SKM-1 (cell line): ENCODE data around the gene RGS19.

ENCODE experiments used
- DNase-seq: peaks from one replicate; lab custom pipeline; 2025; ENCODE audit not compliant: unreplicated experiment; lab: John Stamatoyannopoulos, UW

The RGS19 gene

GRCh38 chr20:64108731-64109681 is 29.7 kb upstream of the RGS19 start:
- no peak for DNase-seq

GRCh38 chr20:64107736-64108457 is 28.6 kb upstream of the RGS19 start:
- peak; percentile 47 for DNase-seq

DNA sequence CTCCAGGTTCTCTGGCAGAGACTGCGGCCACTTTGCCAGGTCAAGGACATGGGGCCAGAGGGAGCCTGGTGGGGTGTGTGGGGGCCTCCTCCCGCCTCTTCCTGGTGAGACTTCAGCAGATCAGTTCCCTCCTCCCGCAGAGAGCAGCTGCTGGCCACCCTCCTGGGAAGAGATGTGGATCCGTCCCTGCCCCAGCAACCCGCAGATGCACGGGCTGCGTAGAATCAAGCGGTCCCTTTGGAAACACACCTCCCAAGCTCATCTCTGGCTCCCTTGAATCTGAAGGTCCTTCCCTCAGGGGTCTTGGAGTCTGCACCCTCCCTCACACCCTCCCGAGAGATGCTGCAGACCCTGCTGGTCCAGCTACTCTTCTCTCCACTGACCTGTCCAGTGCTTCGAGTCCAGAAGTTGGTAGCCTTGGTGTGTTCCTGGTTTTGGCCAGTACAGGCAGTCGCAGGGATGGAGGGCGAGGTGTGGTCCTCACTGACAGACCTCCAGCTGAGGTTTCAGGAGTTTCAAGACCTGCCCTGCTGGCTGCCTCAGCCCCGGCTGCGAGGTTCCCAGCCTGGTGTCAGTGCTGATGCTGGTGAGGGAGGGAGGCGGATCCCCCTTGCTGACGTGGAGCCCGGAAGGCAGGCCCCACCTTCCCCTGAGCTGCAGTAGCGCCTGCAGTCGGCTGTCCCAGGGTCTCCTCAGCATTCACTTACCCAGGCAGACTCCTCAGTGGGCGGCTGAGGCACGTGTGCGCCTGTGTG is 27.8 kb upstream of the RGS19 start, which contains the start of gene NPBWR2:
TSS of gene NPBWR2 (minus strand) at position 585 of the 755 bp plus-strand sequence. CDS start 734 bp downstream, outside the sequence.
- DNase-seq, result no peak

DNA sequence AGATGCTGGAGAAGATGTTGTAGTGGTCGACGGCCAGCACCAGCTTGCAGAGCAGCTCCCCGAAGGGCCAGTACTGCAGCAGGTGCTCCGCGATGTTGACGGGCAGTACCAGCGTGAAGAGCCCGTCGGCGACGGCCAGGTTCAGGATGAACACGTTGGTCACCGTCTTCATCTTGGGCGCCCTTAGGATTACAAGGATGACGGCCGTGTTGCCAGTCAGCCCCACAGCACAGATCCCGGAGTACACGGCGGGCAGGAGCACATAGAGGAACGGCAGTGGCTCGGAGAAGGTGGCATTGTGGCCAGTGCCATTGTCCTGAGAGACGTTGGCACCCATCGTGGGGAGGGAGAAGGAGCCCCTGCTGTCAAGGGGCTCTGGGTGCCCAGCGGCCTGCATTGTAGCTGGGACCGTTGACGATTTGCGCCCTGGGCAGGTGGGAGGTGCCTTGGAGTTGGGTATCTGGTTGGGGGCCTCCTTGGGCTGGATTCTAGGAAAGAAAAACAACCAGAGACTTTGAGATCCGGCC is 27.2 kb upstream of the RGS19 start:
- DNase-seq, result no peak

GRCh38 chr20:64105846-64106434 is 26.6 kb upstream of the RGS19 start:
- no peak for DNase-seq

DNA sequence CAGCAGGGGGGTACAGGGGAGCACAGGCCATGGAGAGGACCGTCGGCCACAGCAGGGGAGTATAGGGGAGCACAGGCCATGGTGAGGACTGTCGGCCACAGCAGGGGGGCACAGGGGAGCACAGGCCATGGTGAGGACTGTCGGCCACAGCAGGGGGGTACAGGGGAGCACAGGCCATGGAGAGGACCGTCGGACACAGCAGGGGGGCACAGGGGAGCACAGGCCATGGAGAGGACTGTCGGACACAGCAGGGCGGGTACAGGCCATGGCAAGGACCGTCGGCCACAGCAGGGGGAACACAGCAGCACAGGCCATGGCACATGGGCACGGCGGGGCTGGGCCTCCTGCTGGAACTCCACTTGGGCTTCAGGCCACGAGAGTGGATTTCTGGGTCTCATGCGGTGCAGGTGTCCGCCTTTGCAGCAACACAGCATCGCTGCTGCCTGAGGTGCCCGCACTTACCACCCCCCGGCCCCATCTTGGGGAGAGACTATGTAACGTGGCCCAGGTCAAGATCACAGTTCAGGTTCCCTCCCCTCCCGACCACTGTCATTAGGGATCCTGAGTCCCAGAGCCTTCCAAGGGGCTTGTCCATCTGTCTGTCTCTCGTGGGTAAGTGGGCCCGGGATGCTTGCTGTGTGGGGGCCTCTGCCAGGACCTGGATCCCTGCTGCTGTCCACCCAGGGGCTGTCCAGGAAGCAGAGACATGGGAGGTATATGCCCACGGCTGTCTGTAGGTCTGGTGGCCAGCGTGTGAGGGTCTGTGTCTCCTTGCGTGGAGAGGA is 25.5 kb upstream of the RGS19 start:
- DNase-seq, result no peak

- DNase-seq, result no peak
Observed at GRCh38 chr20:64103871-64104666, 24.8 kb upstream of the RGS19 start.

DNA sequence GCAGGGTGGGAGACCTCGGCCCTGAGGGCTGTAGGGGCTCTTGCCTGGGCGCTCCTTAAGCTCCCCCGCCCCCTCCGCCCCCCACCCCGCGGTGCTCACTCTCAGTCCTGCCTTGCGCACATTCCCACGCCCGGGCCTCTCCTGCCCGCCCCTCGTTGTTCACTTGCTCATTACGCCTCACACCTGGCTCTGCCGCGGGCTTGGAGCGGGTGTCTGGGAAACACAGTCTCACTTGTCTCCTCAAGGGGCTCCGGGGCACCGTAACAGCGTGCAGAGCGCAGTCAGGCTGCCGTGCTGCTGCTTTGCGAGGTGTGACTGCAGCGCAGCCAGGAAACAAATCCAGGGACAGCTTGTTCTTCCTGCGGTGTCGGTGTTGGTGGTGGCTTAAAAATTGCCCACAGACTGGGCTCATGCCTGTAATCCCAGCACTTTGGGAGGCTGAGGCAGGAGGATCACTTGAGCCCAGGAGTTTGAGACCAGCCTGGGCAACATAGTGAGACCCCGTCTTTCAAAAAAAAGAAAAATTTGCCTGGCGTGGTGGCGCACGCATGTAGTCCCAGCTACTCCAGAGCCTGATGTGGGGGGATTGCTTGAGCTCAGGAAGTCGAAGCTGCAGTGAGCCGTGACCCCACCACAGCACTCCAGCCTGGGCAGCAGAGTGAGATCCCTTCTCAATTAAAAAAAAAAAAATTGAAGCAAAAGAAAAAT is 23.5 kb upstream of the RGS19 start:
- DNase-seq, result no peak

- peak; percentile 19 for DNase-seq
Observed at GRCh38 chr20:64101731-64102621, 22.7 kb upstream of the RGS19 start.

DNA sequence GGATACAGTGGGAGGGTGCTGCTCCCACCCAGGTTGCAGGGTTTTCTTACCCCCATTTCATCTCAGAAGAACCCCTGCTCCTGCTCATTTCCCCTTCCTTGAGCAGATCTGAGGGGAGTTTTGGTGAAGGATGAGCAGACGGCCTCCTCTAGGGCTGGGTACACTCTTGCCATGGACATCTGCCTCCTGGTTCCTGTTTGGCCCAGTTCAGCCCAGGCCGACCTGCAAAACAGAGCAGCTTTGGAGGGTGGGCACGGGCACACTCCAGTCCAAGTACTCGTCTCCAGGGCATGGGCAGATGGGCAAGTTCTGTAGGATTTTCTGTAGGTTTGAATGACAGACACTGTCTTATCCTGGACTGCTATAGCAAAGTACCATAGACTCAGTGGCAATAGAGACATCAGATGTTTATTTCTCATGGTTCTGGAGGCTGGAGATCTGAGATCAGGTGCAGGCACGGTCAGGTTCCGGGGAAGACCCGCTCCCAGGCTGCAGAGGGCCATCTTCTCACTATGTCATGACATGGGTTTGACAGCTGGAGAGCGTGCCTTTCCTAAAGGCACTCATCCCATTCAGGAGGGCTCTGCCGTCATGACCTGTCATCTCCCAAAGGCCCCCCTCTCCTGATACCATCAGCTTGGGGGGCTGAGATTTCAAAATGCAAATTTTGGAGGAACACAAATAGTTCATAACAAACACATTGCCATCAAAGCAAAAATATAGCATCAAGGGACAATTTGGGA is 21.8 kb upstream of the RGS19 start:
- DNase-seq, result no peak

DNA sequence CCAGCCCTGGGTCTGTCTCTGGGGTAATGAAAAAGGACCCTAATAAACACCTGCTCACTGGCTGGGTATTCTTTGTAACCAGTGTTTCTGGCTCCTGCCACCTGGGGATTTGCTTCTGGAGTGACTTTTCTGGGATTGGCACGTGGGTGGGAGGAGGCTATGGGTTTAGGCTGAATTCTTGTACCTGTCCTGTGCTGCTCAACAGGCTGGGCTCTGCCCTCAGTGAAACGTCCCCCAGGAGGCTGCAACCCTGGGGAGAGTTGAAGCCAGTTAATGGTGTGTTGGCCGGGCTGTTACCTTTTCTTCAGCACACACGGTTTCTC is 21.2 kb upstream of the RGS19 start:
- DNase-seq, result no peak

- DNase-seq, result no peak
Observed at GRCh38 chr20:64099880-64100565, 20.7 kb upstream of the RGS19 start.

DNA sequence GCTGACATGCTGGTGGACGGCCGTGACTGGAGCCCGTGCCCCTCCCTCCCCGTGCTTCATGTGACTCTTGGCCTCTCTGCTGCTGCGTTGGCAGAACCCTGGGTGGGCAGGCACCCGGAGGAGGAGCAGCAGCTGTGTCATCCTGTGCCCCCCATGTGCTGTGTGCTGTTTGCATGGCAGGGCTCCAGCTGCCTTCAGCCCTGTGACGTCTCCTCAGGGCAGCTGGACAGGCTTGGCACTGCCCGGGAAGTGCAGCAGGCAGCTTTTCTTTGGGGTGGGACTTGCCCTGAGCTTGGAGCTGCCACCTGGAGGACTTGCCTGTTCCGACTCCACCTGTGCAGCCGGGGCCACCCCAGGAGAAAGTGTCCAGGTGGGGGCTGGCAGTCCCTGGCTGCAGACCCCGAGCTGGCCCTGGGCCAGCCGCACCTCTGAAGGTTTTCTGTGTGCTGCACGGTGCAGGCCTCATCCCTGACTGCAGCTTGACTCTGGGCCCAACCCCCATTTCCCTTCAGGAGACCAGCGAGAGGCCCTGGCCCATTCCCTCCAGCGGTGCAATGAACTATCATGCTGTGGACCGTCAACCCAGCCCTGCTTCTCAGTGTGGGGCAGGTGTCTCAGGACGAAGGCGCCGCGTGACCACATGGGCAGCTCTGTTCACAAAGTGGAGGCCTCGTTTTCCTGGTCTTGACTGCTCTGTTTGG is 19.9 kb upstream of the RGS19 start:
- DNase-seq, result no peak

- no peak for DNase-seq
Observed at GRCh38 chr20:64098471-64099013, 19.2 kb upstream of the RGS19 start.

DNA sequence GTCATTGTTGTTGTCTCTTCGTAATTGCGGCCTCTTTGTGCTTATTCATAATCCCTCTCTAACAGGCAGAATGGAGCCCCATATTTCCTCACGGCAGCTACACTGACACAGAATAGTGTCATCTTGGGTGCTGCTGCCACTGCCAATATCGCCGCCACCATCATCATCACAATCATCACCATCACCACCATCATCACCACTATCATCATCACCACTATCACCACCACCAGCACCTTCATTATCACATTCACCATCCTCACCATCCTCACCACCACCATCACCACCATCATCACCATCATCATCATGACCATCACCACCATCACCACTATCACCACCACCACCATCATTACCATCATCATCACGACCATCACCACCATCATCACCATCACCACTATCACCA is 17.2 kb upstream of the RGS19 start:
- DNase-seq, result no peak
